ENCODE measurements around the gene SDC4. TPM values are rescaled to one million over a fixed set of nuclear protein-coding genes. Genes with fewer than 3 reads are reported as not detected.

Gene SDC4
- total RNA-seq, 3 donors from 2014 or later = 114 to 145 (median 122) TPM

DNA sequence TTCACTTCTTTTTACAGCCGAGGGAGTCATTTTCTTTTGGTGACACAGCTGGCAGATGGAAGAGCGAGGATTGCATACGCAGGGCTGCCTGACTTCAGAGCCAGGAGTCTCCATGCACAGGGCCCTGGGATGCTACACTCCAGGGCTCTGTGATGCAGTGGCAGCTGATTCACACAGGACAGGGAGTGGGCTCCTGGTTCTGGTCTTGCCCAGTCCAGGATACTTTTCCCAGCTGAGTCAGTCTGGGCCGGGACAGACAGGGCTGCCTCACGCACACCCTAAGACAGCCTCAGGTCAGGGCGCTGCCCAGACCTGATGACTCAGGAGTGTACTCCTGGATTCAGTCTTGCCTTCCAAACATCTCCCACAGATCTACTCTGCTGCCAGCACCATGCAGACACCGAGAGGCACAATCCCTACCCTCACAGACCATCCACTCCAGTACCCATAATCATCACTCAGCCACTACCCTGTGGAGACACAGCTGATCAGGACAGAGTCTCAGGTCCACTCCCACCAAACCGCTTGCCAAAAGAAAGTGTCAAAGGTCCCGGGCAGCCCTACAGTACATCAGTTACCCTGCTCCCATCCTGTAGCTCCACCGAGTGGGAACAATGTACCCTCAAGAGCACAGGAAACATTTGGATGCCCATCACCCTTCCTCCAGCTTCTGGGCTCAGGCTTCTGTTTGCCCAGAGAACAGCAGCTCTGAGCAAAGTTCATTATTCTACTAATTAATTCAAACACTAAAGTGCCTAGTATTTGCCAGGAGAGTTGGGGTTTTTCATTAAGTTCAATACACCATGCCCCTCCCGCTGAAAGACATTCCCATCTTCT, 11.5 kb downstream of the SDC4 start:
- Histone ChIP-seq H3K4me1 (ENCODE audit: low read depth) (peaks cover 54% of the 10 kb centered on the region), H3K4me3 (no peak overlapping the region), H3K9me3 (no peaks in the 10 kb centered on the region), H3K36me3 (ENCODE audit: low read depth) (no peaks in the 10 kb centered on the region)
- peak; percentile 82 for ATAC-seq
- DNase-seq = peak in 2 of 3 donors; percentile 65 to 68
- intact Hi-C loops (cut with DNase I, micrococcal nuclease) = no loop called here
- TF ChIP-seq, protein P1, sequence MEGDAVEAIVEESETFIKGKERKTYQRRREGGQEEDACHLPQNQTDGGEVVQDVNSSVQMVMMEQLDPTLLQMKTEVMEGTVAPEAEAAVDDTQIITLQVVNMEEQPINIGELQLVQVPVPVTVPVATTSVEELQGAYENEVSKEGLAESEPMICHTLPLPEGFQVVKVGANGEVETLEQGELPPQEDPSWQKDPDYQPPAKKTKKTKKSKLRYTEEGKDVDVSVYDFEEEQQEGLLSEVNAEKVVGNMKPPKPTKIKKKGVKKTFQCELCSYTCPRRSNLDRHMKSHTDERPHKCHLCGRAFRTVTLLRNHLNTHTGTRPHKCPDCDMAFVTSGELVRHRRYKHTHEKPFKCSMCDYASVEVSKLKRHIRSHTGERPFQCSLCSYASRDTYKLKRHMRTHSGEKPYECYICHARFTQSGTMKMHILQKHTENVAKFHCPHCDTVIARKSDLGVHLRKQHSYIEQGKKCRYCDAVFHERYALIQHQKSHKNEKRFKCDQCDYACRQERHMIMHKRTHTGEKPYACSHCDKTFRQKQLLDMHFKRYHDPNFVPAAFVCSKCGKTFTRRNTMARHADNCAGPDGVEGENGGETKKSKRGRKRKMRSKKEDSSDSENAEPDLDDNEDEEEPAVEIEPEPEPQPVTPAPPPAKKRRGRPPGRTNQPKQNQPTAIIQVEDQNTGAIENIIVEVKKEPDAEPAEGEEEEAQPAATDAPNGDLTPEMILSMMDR (IDR thresholded peaks at IDR 0.05) = no peak

- Histone ChIP-seq H3K4me3 (no peak overlapping the region), H3K9me3 (no peaks in the 10 kb centered on the region), H3K4me1 (ENCODE audit: low read depth) (no peaks in the 10 kb centered on the region), H3K36me3 (ENCODE audit: low read depth) (no peaks in the 10 kb centered on the region)
- no peak for ATAC-seq
- TF ChIP-seq, protein P1 (IDR thresholded peaks at IDR 0.05) = no peak
- no peak for DNase-seq
- intact Hi-C loops (cut with DNase I, micrococcal nuclease) = no loop called here
Observed at GRCh38 chr20:45330476-45330875, 17.7 kb downstream of the SDC4 start.

DNA sequence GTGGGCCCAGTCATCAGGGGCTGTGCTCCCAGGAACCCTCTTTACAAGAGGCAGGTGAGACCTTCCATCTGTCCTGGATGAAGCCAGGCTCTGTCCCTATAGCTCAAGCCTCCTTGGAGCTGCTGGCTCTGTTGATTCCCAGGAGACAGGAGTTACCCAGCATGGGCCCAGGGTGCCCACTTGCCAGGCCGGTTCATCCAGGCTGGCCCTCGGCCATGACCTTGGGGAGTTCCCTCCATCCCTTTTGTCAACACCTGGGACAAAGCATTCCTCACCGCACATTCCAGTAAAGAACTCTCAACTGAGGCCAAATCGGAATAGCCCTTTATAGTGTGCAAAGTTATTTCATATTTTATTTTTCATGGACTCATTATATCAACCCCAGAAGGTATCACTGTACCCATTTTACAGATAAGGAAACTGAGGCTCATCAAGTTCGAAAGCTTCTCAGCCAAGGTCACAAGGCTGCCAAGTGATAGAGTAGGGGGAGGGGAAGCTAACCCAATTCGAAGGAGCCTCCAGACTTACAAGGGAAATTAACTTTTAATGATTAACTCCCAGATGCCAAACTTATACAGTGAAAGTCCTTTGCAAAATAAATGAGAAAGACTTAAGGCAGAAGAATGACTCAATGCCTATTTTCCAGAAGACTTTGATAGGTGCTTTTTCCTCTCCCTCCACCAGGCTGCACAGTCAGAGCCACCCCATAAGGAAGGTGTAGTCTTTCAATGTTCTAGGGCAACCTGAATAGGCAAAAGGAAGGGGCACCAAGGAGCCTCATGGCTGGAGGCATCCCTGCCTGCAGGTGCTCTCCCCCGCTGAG, 18.5 kb downstream of the SDC4 start:
- H3K9me3 ChIP-seq = no peaks in the 10 kb centered on the region
- TF ChIP-seq, protein P1 (IDR thresholded peaks at IDR 0.05) = no peak
- H3K4me1 ChIP-seq (ENCODE audit: low read depth) = no peaks in the 10 kb centered on the region
- ATAC-seq (peak; percentile 21), DNase-seq (no peak)
- no peaks in the 10 kb centered on the region for H3K36me3 ChIP-seq (ENCODE audit: low read depth)
- intact Hi-C loops (cut with DNase I, micrococcal nuclease) = no loop called here
- no peak overlapping the region for H3K4me3 ChIP-seq

- TF ChIP-seq, protein P1 (IDR thresholded peaks at IDR 0.05) = no peak
- DNase-seq (no peak), ATAC-seq (no peak)
- intact Hi-C loops (cut with DNase I, micrococcal nuclease) = no loop called here
- Histone ChIP-seq H3K36me3 (ENCODE audit: low read depth) (no peaks in the 10 kb centered on the region), H3K4me1 (ENCODE audit: low read depth) (no peaks in the 10 kb centered on the region), H3K9me3 (no peaks in the 10 kb centered on the region), H3K4me3 (no peak overlapping the region)
Observed at GRCh38 chr20:45328451-45328850, 19.8 kb downstream of the SDC4 start.

DNA sequence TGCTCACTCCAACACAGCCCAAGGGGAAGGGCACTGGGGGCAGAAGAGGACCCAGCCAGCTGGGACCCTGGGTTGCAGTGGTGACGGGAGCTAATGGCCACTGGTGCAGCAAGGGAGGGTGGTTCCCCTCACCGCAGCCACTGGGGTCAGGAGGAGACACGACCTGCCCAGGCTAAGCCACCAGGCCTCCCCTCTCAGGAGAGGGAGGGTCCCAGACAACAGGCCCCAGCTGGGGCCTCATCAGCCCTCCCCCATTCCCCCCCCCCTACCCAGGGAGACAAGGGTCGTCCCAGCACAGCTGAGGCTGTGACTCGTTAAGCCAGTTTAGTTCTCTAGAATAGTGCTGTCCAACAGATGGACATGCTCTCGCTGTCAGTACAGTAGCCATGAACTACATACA, 22.9 kb downstream of the SDC4 start:
- Histone ChIP-seq H3K9me3 (no peaks in the 10 kb centered on the region), H3K36me3 (ENCODE audit: low read depth) (no peaks in the 10 kb centered on the region), H3K4me1 (ENCODE audit: low read depth) (peaks cover 21% of the 10 kb centered on the region), H3K4me3 (no peak overlapping the region)
- no peak for ATAC-seq
- TF ChIP-seq, protein P1 (IDR thresholded peaks at IDR 0.05) = no peak
- intact Hi-C loops (cut with DNase I, micrococcal nuclease) = no loop called here
- no peak for DNase-seq

Data from mucosa of descending colon (tissue), 3 donors.